Stimulated activated CD8-positive, alpha-beta memory T cell treated with anti-CD3 and anti-CD28 coated beads, Interleukin-15, amount 100 ng/mL, for 24 hours (primary cell): Measurements from ENCODE around the gene ZDHHC11B.

Experiments
- DNase-seq: peaks from one replicate; pipeline ENCODE4 v3.0.0-alpha.2; 2020; ENCODE audit warnings: low read depth

Gene ZDHHC11B

GRCh38 chr5:660491-661030, 124.0 kb downstream of the ZDHHC11B start:
- no peak for DNase-seq
